IPS-15b (cell line): ENCODE results near the gene HORMAD2.

Source experiments
- H3K27me3 ChIP-seq: one replicate; pipeline ENCODE4 v1.6.1; 2013; ENCODE audit warnings: low read length; ENCODE audit not compliant: control insufficient read depth, insufficient read depth
- H3K36me3 ChIP-seq: one replicate; pipeline ENCODE4 v1.6.1; 2013; ENCODE audit warnings: low read length; ENCODE audit not compliant: control insufficient read depth, insufficient read depth
- H3K4me1 ChIP-seq: one replicate; pipeline ENCODE4 v1.6.1; 2013; ENCODE audit warnings: mild to moderate bottlenecking, low read length; ENCODE audit not compliant: control insufficient read depth, insufficient read depth
- H3K4me3 ChIP-seq: one replicate; pipeline ENCODE4 v1.5.1; 2013; ENCODE audit warnings: low read depth, low read length
- H3K9ac ChIP-seq: one replicate; pipeline ENCODE4 v1.6.1; 2013; ENCODE audit warnings: low read depth, mild to moderate bottlenecking, low read length
- H3K9me3 ChIP-seq: one replicate; pipeline ENCODE4 v1.6.1; 2013; ENCODE audit warnings: mild to moderate bottlenecking, low read length; ENCODE audit not compliant: control insufficient read depth, insufficient read depth

Gene HORMAD2

DNA sequence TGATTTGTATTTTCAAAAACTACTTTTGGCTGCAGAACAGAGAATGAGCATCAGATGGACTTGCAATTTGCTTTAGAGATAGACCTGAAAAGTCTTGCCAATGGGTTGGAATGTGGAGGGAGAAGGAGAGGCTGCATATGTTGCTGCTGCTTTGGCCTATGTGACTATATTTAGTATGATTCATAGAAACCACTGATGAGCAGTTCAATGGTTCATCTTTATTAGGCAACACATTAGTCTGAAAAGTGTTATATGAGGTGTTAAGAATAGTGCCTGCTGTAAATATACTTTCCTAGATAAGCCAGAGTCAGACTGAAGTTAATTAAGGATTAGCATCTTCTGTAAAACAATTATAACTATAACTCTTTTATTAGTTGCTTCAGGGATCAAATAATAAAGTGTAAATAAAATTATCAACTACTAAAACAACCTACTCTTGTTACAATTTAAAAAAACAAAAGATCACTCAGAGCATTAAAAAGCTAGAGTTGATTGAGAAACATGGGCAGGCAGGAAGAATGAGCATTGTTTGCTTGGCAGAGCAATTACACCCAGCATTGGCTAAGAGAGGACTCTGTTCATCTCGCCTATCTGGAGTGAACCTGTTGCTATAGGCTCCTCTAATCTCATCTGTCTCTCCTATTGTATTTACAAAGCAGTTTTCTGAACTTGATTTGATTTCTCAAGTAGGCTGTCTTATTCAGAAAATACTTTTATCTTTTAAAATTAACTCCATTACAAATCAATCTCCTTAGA, 36.3 kb downstream of the HORMAD2 start:
- no peak overlapping the region for H3K9ac ChIP-seq

DNA sequence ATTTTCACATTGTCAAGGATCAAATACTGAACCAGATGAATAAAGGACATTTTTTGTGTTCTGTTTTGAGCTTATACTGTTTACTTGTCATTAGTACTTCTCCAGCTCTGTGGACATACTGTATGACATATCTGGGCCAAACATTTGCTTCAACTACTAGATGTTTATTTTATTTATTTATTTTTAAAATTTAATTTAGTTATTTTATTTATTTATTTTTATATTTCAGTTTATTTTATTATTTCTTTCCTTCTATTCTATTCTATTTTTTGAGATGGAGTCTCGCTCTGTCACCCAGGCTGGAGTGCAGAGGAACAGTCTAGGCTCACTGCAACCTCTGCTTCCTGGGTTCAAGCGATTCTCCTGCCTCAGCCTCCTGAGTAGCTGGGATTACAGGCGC, 37.0 kb downstream of the HORMAD2 start:
- Histone ChIP-seq H3K27me3 (no peaks in the 10 kb centered on the region), H3K36me3 (no peaks in the 10 kb centered on the region), H3K4me3 (no peak overlapping the region), H3K9ac (no peak overlapping the region), H3K4me1 (no peaks in the 10 kb centered on the region), H3K9me3 (no peaks in the 10 kb centered on the region)

More for the DNA sequence above, 36.3 kb downstream of the HORMAD2 start:
- no peaks in the 10 kb centered on the region for H3K9me3 ChIP-seq
- no peaks in the 10 kb centered on the region for H3K36me3 ChIP-seq
- H3K27me3 ChIP-seq = no peaks in the 10 kb centered on the region
- H3K4me3 ChIP-seq = no peak overlapping the region
- no peaks in the 10 kb centered on the region for H3K4me1 ChIP-seq

DNA sequence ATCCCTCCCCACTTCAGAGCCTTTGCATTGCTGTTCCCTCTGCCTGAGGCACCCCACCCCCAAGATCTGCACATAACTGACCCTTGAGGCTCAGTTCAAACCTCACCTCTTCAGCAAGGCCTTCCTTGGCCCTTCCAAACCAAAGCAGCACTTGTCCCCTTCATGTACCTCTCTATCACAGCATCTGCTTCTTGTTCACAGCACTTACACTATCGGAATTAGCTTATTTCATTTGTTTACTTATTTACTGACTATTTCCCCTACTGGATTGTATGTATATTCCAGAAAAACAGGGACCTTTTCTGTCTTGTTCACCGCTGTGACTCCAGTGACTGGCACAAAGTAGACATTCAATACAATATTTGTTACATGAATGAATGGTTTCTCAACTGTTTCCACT, 38.0 kb downstream of the HORMAD2 start:
- H3K9me3 ChIP-seq = no peaks in the 10 kb centered on the region
- H3K36me3 ChIP-seq = no peaks in the 10 kb centered on the region
- H3K9ac ChIP-seq = no peak overlapping the region
- H3K4me3 ChIP-seq = no peak overlapping the region
- H3K27me3 ChIP-seq = no peaks in the 10 kb centered on the region
- no peaks in the 10 kb centered on the region for H3K4me1 ChIP-seq

DNA sequence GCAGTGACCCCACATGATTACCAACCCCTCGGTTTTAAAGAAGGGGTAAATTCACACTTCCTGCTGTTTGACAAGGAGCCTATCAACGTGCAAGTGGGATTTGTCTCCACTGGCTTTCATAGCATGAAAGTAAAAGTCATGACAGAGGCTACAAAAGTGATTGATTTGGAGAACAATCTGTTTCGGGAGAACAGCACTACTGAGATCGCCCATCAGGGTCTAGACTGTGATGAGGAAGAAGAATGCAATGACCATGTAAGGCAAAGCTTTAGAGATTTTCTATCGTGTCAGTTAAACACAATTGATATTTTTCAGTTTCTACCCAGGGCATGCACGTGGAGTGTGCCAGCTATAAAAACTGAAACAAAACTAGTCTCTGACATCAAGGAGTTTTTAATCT, 41.7 kb downstream of the HORMAD2 start:
- Histone ChIP-seq H3K36me3 (no peaks in the 10 kb centered on the region), H3K9me3 (no peaks in the 10 kb centered on the region), H3K9ac (no peak overlapping the region), H3K4me1 (no peaks in the 10 kb centered on the region), H3K27me3 (no peaks in the 10 kb centered on the region), H3K4me3 (no peak overlapping the region)

DNA sequence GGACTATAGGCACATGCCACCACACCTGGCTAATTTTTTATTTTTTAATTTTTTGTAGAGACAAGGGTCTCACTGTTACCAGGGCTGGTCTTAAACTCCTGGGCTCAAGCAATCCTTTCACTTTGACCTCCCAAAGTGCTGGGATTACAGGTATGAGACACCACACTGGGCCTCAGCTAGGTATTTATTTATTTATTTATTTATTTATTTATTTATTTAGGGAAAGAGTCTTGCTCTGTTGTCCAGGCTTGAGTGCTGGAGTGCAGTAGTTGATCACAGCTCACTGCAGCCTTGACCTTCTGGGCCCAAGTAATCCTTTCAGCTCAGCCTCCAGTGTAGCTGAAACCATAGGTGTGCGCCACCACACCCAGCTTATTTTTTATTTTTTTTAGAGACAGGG, 43.2 kb downstream of the HORMAD2 start:
- Histone ChIP-seq H3K9me3 (no peaks in the 10 kb centered on the region), H3K4me3 (no peak overlapping the region), H3K27me3 (no peaks in the 10 kb centered on the region), H3K36me3 (no peaks in the 10 kb centered on the region), H3K9ac (no peak overlapping the region), H3K4me1 (no peaks in the 10 kb centered on the region)

DNA sequence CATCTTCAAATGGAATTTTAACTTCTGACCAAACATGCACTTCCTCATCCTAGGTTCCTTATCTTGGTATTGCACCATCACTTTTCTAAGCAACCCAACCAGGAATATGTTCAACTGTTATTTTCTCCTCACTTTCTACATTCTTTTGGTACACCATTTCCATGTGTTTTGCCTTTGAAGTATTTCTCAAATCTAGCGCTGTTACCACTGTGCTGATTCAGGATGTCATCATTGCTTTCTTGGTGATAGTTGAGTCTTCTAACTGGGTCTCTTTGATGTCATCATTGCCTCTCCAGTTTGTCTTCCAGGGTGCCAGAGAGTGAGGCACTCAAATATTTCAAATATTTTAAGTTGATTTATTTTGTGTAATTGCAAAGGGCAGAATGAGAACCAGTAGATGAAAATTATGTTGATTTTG, 47.5 kb downstream of the HORMAD2 start:
- Histone ChIP-seq H3K9ac (no peak overlapping the region), H3K27me3 (no peaks in the 10 kb centered on the region), H3K4me3 (no peak overlapping the region), H3K9me3 (no peaks in the 10 kb centered on the region), H3K36me3 (no peaks in the 10 kb centered on the region), H3K4me1 (no peaks in the 10 kb centered on the region)

DNA sequence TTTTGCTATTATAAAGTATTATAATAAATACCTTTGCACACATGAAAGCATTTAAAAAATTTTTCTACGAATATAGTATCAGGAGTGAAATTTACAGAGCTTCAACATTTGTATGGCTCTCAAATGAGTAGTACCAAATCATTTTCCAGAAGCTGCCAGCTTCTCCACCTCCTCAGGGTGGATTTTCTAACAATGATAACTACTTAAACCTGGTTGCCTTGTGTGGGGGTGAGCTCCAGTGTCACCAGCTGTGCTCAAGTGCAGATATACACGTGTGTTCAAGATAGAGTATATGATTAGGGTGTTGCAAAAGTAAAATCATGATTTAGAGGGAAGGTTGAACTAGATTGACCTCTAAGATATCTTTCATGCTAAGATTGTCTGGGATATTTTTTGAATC, 48.2 kb downstream of the HORMAD2 start:
- no peak overlapping the region for H3K4me3 ChIP-seq
- H3K27me3 ChIP-seq = no peaks in the 10 kb centered on the region
- no peaks in the 10 kb centered on the region for H3K9me3 ChIP-seq

DNA sequence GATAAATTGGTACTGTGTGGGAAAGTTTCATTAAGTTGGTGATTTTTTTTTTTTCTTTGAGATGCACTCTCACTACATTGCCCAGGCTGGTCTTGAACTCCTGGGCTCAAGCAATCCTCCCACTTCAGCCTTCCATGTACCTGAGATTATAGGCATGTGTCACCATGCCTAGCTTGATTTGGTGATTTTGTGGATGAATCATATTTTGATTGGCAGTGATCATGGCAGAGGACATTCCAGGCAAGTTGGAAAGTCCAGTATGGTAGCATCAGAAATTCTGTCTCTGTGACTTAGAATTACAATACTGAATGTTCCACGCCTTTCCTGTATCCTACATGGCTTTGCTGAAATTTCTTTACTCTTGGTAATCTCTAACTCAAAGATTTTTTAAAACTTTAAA, 49.4 kb downstream of the HORMAD2 start:
- Histone ChIP-seq H3K4me1 (no peaks in the 10 kb centered on the region), H3K27me3 (no peaks in the 10 kb centered on the region), H3K36me3 (no peaks in the 10 kb centered on the region), H3K4me3 (no peak overlapping the region), H3K9me3 (no peaks in the 10 kb centered on the region), H3K9ac (no peak overlapping the region)

More for the DNA sequence above, 48.2 kb downstream of the HORMAD2 start:
- Histone ChIP-seq H3K4me1 (no peaks in the 10 kb centered on the region), H3K9ac (no peak overlapping the region), H3K36me3 (no peaks in the 10 kb centered on the region)

DNA sequence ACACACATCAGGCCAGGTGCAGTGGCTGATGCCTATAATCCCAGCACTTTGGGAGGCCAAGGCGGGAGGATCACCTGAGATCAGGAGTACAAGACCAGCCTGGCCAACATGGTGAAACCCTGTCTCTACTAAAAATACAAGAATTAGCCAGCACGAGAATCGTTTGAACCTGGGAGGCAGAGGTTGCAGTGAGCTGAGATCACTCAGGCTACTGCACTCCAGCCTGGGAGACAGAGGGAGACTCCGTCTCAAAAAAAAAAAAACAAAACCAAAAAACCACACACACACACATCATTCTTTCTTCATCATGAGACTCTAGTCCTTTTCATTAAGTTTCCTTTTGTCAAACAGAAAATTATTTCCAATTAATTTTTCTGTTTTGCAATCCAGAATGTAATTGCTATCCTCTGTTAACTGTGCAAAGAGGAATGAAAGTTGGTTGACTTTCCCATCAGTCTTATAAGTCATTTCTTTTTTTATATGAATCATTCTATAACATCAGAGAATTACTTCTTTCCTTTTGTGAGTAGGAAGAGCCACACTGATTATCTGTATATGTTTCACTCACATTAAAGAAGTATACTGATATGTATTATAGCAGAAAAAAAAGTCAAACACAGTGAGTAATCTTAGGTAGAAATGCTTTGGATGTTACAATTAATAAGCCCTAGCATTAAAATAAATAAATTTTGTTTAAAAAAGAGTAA, 52.2 kb downstream of the HORMAD2 start:
- Histone ChIP-seq H3K4me1 (no peaks in the 10 kb centered on the region), H3K9ac (no peak overlapping the region), H3K9me3 (no peaks in the 10 kb centered on the region), H3K4me3 (no peak overlapping the region), H3K27me3 (no peaks in the 10 kb centered on the region), H3K36me3 (no peaks in the 10 kb centered on the region)

DNA sequence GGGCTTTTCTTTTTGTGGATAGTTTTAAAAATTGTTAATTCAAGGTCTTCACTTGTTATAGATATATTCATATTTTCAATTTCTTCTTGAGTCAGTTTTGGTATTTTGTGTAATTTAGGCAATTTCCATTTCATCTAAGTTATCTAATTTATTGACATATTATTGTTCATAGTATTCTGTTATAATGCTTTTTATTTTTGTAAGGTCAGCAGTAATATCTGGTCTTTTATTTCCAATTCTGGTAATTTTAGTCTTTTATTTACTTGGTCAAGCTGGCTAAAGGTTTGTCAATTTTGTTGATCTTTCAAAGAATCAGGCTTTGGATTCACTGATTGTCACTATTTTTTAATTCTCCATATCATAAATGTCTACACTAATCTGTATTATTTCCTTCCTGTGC, 60.1 kb downstream of the HORMAD2 start:
- no peaks in the 10 kb centered on the region for H3K27me3 ChIP-seq
- no peak overlapping the region for H3K4me3 ChIP-seq
- no peaks in the 10 kb centered on the region for H3K9me3 ChIP-seq
- no peaks in the 10 kb centered on the region for H3K36me3 ChIP-seq
- H3K4me1 ChIP-seq = no peaks in the 10 kb centered on the region
- no peak overlapping the region for H3K9ac ChIP-seq

DNA sequence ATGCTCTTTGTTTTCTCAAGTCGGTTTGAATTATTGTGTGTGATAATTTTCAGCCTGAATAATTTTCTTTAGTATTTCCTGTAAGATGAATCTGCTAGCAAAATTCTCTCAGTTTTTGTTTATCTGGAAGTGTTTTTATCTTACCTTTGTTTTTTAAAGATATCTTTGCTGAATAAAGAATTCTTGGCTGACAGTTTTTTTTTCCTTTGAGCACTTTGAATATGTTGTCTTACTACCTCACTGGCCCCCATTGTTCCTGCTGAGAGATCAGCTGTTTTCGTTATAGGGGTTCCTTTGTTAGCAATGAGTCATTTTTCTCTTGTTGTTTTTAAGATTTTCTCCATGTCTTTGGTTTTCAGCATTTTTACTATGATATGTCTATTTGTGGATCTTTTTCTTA, 63.0 kb downstream of the HORMAD2 start:
- no peaks in the 10 kb centered on the region for H3K4me1 ChIP-seq
- H3K27me3 ChIP-seq = no peaks in the 10 kb centered on the region
- H3K9me3 ChIP-seq = no peaks in the 10 kb centered on the region
- no peak overlapping the region for H3K4me3 ChIP-seq
- H3K36me3 ChIP-seq = no peaks in the 10 kb centered on the region
- H3K9ac ChIP-seq = no peak overlapping the region

DNA sequence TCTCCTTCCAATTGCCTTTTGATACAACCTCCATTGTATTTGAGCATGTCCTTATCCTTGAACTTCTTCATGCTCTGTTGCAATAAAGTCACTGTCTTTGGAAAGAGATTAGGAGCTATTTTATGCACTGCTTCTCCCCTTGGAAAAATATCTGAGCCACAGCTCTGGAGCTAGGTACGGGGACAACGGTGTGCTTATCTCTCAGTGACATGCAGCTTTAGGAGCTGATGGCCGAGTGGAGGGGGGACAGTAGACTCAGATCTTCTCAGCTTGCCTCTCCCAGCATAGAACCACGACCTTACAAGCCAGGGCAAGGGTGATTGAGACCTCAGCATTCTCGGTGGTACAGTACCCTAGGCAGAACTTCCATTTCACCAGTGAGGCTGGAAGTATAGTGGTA, 64.1 kb downstream of the HORMAD2 start:
- Histone ChIP-seq H3K4me1 (no peaks in the 10 kb centered on the region), H3K9ac (no peak overlapping the region), H3K4me3 (no peak overlapping the region), H3K9me3 (no peaks in the 10 kb centered on the region), H3K36me3 (no peaks in the 10 kb centered on the region), H3K27me3 (no peaks in the 10 kb centered on the region)
